Peyer's patch (tissue), 4 donors: ENCODE measurements around the gene TTI1. TPM values are rescaled to one million over a fixed set of nuclear protein-coding genes. Genes with fewer than 3 reads are reported as not detected.
A peak's percentile ranks its signal among the peaks of the same experiment; 100 is the strongest.

Source experiments
- DNase-seq, 3 donors: peaks; one replicate each; pipeline ENCODE4 v3.0.0-alpha.2; 2017 to 2019
- H3K27ac ChIP-seq, 4 donors: fragments of 200-600 bp; sonication (generic); one replicate each; pipeline ENCODE4 v1.5.1; 2016 to 2019
- H3K27me3 ChIP-seq, 2 donors: fragments of 200-600 bp; sonication (generic); one replicate each; pipeline ENCODE4 v1.5.1; 2019
- H3K36me3 ChIP-seq, 3 donors: fragments of 200-600 bp; sonication (generic); one replicate each; pipeline ENCODE4 v1.5.1; 2016 to 2019
- H3K4me1 ChIP-seq, 4 donors: fragments of 200-600 bp; sonication (generic); one replicate each; pipeline ENCODE4 v1.5.1; 2016 to 2019
- H3K4me3 ChIP-seq, 4 donors: fragments of 200-600 bp; sonication (generic); 1 replicate in 3 of 4; 2 replicates in 1 of 4; pipeline ENCODE4 v1.5.1; 2016 to 2019; ENCODE audit warnings: mild to moderate bottlenecking in 1 of 4
- H3K9me3 ChIP-seq, 4 donors: fragments of 200-600 bp; sonication (generic); one replicate each; pipeline ENCODE4 v1.5.1; 2016 to 2019; ENCODE audit warnings: mild to moderate bottlenecking in 1 of 4
- POLR2A ChIP-seq, 2 donors: fragments of 450-650 bp; IDR thresholded peaks; one replicate each; pipeline ENCODE4 v1.5.1; 2017; ENCODE audit warnings: antibody characterized with exemption in 2 of 2, mild to moderate bottlenecking in 2 of 2, moderate library complexity in 2 of 2
- total RNA-seq, 4 donors: library from RNA; depleted of rRNA; stranded (reverse); fragments of >200 nt; gene quantifications; one replicate each; pipeline ENCODE4 v1.1.0, GENCODE V29; 2016
- TF ChIP-seq, protein P1 (sequence below), 6 experiments: fragments of 450-650 bp in 4 of 6; fragments of 200-600 bp in 2 of 6; sonication (generic) in 1 of 6; IDR thresholded peaks; one replicate each; pipeline ENCODE4 v1.5.1; 2017 to 2019; ENCODE audit warnings: antibody characterized with exemption in 6 of 6, mild to moderate bottlenecking in 3 of 6, moderate library complexity in 1 of 6

TTI1 gene
- total RNA-seq, 4 donors from 2014 or later: 9.3 to 34.7 (median 14.8) TPM

DNA sequence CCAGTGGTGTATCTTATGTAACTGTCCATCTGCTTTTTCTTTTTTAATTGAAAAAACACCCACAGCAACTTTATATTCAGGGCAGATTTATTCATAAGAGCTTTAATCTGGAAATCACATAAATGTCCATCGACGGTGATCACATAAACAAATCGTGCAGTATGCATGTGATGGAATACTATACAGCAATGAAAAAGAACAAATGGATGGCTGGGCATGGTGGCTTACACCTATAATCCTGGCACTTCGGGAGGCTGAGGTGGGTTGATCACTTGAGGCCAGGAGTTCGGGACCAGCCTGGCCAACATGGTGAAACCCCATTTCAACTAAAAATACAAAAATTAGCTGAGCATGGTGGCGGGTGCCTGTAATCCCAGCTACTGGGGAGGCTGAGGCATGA lies 91.3 kb downstream of the TTI1 start:
- Histone ChIP-seq H3K4me1 (no peaks in the 10 kb centered on the region), H3K27me3 (no peaks in the 10 kb centered on the region), H3K36me3 (no peaks in the 10 kb centered on the region), H3K4me3 (no peak overlapping the region), H3K27ac (no peak overlapping the region), H3K9me3 (no peaks in the 10 kb centered on the region)
- TF ChIP-seq POLR2A (IDR thresholded peaks at IDR 0.05): no peak
- TF ChIP-seq, protein P1, sequence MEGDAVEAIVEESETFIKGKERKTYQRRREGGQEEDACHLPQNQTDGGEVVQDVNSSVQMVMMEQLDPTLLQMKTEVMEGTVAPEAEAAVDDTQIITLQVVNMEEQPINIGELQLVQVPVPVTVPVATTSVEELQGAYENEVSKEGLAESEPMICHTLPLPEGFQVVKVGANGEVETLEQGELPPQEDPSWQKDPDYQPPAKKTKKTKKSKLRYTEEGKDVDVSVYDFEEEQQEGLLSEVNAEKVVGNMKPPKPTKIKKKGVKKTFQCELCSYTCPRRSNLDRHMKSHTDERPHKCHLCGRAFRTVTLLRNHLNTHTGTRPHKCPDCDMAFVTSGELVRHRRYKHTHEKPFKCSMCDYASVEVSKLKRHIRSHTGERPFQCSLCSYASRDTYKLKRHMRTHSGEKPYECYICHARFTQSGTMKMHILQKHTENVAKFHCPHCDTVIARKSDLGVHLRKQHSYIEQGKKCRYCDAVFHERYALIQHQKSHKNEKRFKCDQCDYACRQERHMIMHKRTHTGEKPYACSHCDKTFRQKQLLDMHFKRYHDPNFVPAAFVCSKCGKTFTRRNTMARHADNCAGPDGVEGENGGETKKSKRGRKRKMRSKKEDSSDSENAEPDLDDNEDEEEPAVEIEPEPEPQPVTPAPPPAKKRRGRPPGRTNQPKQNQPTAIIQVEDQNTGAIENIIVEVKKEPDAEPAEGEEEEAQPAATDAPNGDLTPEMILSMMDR (IDR thresholded peaks at IDR 0.05): no peak
- DNase-seq: peak in 1 of 3 donors; percentile 3

- Histone ChIP-seq H3K4me1 (no peaks in the 10 kb centered on the region), H3K4me3 (no peak overlapping the region), H3K27me3 (no peaks in the 10 kb centered on the region), H3K27ac (no peak overlapping the region), H3K9me3 (no peaks in the 10 kb centered on the region), H3K36me3 (no peaks in the 10 kb centered on the region)
- no peak for TF ChIP-seq POLR2A (IDR thresholded peaks at IDR 0.05)
- TF ChIP-seq, protein P1 (IDR thresholded peaks at IDR 0.05): no peak
- peak in 1 of 3 donors; percentile 33 for DNase-seq
These were observed 91.9 kb downstream of the TTI1 start for GRCh38 chr20:37941332-37941731.

DNA sequence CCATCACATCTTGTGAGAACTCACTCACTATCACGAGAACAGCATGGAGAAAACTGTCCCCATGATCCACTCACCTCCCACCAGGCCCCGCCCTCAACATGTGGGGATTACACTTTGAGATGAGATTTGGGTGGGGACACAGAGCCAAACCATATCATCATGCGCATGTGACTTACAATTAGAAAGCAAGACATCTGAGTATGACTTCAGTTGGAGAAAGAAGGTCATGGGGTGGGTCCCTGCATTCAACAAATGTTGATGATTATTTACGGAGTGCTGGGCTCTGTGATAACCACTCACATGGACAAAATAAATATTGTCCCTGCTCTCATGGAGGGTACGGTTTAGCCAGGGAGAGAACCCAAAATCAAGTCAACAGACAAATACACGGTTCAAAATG lies 92.4 kb downstream of the TTI1 start:
- DNase-seq: peak in 1 of 3 donors; percentile 17
- no peaks in the 10 kb centered on the region for H3K36me3 ChIP-seq
- no peaks in the 10 kb centered on the region for H3K4me1 ChIP-seq
- no peaks in the 10 kb centered on the region for H3K27me3 ChIP-seq
- no peak overlapping the region for H3K27ac ChIP-seq
- no peak overlapping the region for H3K4me3 ChIP-seq
- H3K9me3 ChIP-seq: no peaks in the 10 kb centered on the region
- TF ChIP-seq POLR2A (IDR thresholded peaks at IDR 0.05): no peak
- TF ChIP-seq, protein P1 (IDR thresholded peaks at IDR 0.05): no peak

- H3K36me3 ChIP-seq: no peaks in the 10 kb centered on the region
- TF ChIP-seq, protein P1 (IDR thresholded peaks at IDR 0.05): no peak
- TF ChIP-seq POLR2A (IDR thresholded peaks at IDR 0.05): no peak
- peak in 1 of 3 donors; percentile 19 for DNase-seq
- no peaks in the 10 kb centered on the region for H3K9me3 ChIP-seq
- H3K27ac ChIP-seq: no peak overlapping the region
- no peaks in the 10 kb centered on the region for H3K27me3 ChIP-seq
- no peaks in the 10 kb centered on the region for H3K4me1 ChIP-seq
- H3K4me3 ChIP-seq: no peak overlapping the region
These were observed 93.3 kb downstream of the TTI1 start for GRCh38 chr20:37939701-37940560.

GRCh38 chr20:37938954-37939353 lies 94.3 kb downstream of the TTI1 start:
- Histone ChIP-seq H3K27me3 (no peaks in the 10 kb centered on the region), H3K27ac (no peak overlapping the region), H3K36me3 (no peaks in the 10 kb centered on the region), H3K9me3 (no peaks in the 10 kb centered on the region), H3K4me3 (no peak overlapping the region), H3K4me1 (no peaks in the 10 kb centered on the region)
- DNase-seq: peak in 1 of 3 donors; percentile 2
- TF ChIP-seq, protein P1 (IDR thresholded peaks at IDR 0.05): no peak
- no peak for TF ChIP-seq POLR2A (IDR thresholded peaks at IDR 0.05)
